Measurements from ENCODE around the gene TNRC18.
"Not testable (repeated sequence)": the region's sequence is repeated elsewhere in the genome, so short reads cannot be mapped to it uniquely, and the experiment has no call there.

Gene TNRC18

DNA sequence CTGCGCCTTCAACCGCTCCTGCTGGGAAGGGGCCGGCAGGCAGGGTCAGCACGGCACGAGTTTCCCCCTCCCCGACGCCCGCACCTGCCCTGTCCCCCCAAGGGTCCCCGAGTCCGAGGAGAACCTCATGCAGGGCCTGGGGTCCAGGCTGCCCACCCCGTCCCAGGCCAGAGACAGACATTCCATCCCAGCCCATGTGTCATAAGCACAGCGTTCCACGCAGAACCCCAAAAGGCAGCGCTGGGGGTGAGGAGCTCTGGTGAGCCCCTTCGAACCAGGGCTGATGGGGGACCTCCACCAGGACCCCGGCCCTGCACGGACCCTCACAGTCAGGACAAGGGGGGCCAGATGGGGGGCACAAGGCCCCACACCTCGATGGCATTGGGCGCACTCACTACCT, 49.2 kb downstream of the TNRC18 start:
- DNase-seq: no peak

DNA sequence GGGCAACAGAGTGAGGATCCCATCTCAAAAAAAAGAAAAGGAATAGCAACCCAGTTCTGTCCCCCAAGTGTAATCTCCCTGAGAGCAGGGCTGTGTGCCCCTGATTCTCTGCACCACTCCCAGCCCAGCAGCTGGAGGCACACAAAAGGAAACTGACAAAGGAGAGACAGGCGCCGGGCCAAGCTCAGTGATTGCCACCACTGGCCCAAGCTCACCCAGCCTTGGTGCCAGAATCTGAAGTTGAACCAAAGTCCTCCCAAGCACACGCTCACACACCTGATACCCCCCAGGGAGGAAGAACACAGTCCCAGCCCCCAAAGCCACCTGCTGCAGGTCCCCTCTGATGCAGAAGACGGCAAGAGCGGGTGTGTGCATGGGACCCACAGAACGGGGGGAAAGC, 50.3 kb downstream of the TNRC18 start:
- DNase-seq: no peak

GRCh38 chr7:5370454-5371353, 52.9 kb downstream of the TNRC18 start:
- DNase-seq: no peak

GRCh38 chr7:5367661-5368060, 56.0 kb downstream of the TNRC18 start:
- no peak for DNase-seq

- DNase-seq: peak; percentile 67
These were observed 57.5 kb downstream of the TNRC18 start for GRCh38 chr7:5365976-5366625.

- DNase-seq: no peak
These were observed 59.9 kb downstream of the TNRC18 start for GRCh38 chr7:5363729-5364128.

DNA sequence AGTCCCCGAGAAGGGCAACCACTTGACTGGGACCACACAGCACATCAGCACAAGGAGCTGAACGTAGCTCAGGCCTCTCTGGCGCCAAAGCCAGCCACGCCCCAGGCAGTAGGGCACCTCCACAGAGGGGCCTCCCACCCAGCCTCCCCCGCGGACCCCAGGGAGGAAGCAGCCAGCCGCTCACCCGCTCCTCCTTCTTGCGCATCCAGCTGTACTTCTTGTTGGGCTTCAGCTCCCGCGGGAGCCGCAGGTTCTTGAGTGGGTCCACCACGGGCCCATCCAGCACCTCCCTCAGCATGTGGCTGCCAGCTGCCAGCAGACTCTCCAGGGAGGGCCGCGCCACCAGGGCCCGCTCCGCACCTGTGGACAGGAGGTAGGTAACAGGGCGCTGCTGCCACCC, 61.2 kb downstream of the TNRC18 start:
- no peak for DNase-seq

- DNase-seq: no peak
These were observed 62.0 kb downstream of the TNRC18 start for GRCh38 chr7:5361446-5362127.

GRCh38 chr7:5360971-5361370, 62.7 kb downstream of the TNRC18 start:
- no peak for DNase-seq

- no peak for DNase-seq
These were observed 63.2 kb downstream of the TNRC18 start for GRCh38 chr7:5360451-5360850.

GRCh38 chr7:5360021-5360420, 63.6 kb downstream of the TNRC18 start:
- not testable (repeated sequence) for DNase-seq

- DNase-seq: no peak
These were observed 64.3 kb downstream of the TNRC18 start for GRCh38 chr7:5359344-5359743.

- no peak for DNase-seq
These were observed 65.7 kb downstream of the TNRC18 start for GRCh38 chr7:5357951-5358350.

GRCh38 chr7:5356751-5357119, 66.9 kb downstream of the TNRC18 start:
- no peak for DNase-seq

DNA sequence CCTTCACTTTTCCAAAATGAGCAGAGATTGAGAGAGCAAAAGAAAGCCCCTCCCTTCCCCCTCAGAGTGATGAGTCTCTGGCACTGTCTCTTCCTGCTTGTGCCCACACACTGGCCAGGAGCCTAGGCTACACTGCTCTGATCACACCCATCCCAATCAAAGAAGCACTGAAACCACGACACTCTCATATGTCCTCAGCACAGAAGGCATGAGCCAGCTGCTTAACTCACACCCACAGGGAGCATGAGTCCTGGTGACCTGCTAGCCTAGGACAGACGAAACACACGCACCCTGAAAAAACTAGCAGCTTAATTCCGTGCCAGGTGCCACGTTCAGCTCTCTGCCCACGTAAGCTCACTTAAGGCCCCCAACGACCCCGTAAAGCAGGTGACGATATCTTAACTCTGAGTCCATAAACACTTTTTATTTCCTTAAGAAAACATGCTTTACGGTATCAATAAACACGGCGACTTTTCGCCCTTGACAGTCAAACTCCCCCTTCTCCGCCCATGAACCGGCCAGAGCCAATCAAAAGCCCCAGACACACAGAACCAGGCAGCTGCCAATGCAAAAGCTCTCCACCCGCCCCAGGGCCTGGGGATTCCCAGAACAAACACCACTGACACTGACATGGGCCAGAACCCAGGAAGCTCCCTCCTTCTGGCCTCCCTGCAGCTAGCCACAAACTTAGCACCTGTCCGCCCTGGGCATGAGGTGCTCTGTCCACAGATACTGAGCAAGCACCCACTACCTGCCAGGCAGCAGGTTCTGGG, 69.0 kb downstream of the TNRC18 start:
- no peak for DNase-seq

- DNase-seq: no peak
These were observed 71.1 kb downstream of the TNRC18 start for GRCh38 chr7:5352440-5353010.

GRCh38 chr7:5351507-5352265, 71.9 kb downstream of the TNRC18 start:
- DNase-seq: no peak

DNA sequence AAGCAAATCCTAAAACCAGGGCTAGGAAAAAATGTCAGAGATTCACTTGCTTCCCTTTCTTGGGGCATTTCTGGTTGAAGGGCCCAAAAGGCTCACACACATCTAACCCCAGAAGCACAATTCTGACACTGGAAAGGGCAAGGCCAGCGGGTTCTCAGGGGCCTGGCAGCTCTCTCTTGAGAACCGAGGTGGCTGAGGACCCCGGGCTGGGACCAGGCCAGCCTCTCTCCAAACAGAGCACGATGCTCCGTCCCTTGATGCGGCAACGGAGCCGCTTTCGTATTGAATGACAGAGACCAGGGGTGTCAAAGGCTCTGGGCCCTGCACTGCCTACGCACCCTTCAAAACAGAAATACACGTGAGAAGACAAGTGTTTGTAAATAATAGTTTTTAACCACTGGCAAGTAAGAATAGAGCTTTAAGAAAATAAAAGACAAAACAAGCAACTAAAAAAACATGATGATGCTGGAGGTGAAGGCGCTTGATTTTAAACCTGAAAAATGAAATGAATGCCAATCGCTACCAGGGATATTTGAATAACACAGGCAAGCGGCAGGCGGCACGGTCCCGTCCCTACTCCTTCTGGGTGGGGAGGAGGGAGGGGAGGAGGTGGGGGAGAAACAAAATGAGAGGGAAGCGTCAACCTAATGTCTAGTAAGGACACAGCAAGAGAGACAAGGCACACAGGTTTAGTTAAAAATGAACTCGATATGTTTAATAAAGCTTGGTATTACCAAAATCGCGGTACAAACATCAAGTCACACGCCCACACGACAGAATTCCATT, 72.8 kb downstream of the TNRC18 start:
- DNase-seq: no peak

- DNase-seq: no peak
These were observed 73.5 kb downstream of the TNRC18 start for GRCh38 chr7:5350174-5350463.

DNA sequence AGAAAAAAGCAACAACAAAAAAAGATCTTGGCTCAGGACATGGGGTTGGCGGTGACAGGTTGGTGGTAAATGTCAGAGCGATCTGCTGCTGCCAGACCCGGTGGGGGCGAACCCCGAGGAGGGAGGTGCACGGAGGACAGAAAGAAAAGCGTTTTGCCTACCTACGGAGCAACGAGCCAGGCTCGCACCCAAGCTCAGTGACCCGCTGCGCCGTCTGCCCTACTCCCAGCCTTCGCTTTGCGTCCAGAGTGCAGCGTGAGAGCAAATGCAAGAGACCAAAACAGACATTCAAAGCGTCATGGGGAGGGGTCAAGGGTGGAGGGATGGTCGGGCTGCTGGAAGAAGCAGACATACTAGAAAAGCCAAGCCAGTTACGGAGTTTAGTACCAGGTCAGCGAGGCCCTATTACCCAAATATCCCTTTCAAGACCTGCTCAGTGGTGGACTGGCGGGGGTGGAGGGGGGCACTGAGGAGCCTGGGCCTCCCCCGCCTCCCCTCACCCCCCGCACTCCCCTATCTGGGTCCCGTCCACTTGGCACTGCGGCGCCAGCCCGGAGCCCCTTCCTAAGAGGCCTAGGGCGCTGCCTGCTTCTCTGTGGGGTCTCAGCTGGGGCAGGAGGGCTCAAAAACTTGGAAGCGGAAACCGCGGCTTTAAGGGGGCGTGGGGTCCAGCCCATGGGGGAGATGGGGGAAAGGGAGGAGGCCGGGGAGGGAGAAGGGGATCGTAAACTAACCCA, 74.0 kb downstream of the TNRC18 start:
- DNase-seq: no peak

GRCh38 chr7:5349005-5349380, 74.6 kb downstream of the TNRC18 start:
- no peak for DNase-seq

Data from COR-L47 (cell line).